NCI-H146 treated with DMSO at 0.1 percent for 48 hours (cell line): Measurements from ENCODE around the gene SMAP2.

Experiments used
- DNase-seq: peaks from one replicate; lab custom pipeline; 2025; ENCODE audit not compliant: unreplicated experiment; lab: John Stamatoyannopoulos, UW

SMAP2 gene

DNA sequence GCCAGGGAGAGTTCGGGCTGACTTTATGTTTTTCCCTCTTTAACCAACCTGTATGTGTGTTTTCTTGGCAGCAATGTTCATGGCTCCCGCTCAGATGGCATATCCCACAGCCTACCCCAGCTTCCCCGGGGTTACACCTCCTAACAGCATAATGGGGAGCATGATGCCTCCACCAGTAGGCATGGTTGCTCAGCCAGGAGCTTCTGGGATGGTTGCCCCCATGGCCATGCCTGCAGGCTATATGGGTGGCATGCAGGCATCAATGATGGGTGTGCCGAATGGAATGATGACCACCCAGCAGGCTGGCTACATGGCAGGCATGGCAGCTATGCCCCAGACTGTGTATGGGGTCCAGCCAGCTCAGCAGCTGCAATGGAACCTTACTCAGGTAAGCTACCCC lies 43.2 kb downstream of the SMAP2 start:
- DNase-seq, result no peak

DNA sequence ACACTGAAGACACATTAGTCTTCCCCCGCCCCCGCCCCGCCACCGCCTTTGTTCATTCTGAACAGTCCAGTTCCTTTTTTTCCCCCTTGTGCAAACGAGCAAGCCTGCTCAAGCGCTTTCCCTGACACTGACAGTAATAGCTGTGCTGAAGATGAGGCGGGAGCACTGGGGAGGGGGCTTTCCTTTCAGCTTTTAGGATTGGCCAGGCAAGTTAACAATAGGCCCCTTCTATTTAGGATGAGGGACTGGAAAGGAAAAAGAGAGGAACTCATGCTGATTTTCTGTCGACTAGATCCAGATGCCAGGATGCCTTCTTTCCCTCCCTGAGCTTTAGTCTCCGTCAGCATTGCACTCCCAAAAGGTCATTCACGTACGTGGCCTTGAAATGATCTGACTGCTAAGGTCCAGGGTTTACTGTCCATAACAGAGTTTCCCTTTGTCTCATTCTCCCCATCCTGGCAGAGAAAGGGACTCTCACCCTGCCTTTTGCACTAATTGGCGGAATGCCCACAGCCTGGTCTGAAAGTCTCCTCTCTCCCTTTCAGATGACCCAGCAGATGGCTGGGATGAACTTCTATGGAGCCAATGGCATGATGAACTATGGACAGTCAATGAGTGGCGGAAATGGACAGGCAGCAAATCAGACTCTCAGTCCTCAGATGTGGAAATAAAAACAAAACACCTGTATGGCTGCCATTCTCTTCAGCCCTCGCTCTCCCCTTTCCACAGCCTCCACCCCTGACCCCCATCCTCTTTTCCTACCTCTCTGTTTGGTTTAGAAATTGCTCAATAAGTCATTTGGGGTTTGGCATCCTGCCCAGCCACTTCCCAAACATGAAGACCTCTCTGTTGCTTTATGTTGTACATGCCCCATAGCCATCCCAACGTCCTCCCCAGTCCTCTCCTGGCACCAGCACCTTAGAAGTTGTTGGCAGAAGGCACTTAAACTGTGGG lies 48.2 kb downstream of the SMAP2 start:
- DNase-seq, result no peak

DNA sequence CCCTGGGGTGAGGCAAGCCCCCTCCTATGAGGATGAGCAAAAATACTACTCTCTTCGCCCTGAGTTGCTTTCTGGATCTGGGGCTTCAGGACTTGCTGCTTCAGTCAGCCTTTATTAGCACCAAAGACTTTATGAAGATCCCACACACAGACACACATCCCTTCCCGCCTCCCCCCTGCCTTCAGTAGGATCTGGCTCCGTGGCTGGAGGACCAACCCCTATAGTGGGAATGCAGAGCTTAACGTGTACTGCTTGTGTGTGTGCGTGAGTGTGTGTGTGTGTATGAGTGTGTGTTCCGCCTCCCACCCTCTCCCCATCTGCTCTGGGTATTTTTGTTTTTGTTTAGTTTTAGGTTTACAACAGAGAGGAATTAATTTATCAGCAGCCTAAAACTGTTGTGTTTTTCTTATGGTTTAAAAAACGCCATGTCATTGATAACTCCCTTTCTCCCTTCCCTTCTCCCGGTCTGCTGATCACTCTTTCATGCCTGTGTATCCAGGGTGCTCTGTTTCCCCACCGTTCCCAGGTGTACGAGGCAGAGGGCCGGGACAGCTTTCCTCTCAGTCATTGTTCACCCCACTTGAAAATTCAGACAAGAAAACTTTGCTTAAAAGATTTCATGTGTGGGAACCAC lies 49.2 kb downstream of the SMAP2 start:
- DNase-seq, result no peak

- no peak for DNase-seq
Observed at GRCh38 chr1:40423264-40423642, 49.7 kb downstream of the SMAP2 start.

DNA sequence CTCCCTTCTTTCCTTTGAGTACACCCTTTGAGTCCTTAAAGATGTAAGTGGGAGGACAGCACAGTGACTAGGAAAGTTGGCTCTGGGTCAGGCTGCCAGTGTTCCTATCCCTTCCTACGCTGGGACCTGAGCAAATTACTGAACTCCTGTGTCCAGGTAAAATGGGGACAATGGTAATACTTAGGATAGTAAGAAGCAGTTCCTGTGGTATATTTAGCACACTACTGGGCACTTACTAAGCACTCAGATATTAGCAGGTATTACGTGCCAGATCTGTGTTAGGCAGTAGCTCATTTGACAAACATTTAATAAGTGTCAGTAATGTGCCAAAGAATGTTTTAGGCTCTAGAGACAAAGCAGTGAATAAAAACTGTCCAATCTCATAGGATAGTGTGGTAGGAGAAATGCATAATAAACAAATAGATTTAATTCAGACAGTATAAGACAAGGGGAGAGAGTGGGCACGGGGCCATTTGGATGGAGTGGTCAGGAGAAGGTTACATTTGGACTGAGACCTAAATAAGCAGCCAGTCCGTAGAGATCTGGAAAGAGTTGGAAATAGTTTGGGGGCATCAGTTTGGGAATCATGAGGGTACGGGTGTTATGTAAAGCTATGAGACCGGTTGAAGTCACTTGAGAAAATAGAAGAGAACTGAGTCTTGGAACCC lies 50.6 kb downstream of the SMAP2 start:
- DNase-seq, result no peak

DNA sequence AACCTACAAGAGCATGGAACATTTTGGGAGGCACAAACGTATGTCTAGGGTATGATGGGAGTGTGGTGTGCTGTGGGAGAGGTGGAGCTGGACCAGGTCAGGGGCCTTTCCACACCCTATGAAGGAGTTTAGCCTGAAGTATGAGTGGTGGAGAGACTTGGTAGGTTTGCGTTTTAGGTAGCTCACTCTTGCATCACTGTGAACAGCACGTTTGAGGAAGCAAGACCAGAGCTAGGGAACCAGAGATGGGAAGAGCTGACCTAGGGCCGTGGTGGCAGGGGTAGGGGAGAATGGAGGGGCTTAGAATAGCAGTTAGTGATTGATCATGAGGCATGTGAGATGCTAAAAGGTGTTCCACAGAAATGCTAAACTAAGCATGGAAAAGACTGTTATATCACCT lies 51.7 kb downstream of the SMAP2 start:
- DNase-seq, result no peak

- no peak for DNase-seq
Observed at GRCh38 chr1:40431385-40431784, 57.9 kb downstream of the SMAP2 start.

DNA sequence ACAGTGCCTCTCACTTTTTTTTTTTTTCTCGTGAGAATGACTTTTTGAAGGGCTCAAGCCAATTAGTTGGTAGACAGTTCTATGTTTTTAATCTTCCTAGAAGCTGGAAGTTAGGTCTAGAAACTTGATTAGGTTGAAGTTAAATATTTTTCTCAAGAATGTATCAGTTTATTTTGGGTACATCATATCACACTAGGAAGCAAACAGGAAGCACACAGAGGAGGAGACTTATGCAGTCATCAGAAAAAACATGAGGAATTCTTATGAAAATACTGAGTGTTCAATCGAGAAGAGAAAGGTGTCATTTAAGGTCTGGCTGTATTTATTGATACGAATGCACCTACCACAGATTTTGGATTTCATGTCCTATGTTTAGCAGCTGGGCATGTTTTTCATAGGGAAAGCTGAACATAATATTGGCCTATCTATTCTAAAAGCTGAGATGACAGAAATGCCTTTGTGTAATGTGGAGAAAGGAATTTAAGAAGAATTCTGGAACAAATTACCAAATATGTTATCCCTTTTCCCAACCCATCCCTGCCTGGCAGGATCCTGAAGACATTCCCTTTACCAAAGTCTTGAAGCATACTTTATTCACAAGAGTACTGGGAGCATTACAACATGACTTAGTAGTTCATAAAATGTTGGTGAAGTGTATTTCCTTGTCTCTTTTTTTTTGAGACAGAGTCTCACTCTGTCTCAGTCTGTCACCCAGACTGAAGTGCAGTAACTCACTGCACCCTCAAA lies 59.3 kb downstream of the SMAP2 start:
- no peak for DNase-seq

DNA sequence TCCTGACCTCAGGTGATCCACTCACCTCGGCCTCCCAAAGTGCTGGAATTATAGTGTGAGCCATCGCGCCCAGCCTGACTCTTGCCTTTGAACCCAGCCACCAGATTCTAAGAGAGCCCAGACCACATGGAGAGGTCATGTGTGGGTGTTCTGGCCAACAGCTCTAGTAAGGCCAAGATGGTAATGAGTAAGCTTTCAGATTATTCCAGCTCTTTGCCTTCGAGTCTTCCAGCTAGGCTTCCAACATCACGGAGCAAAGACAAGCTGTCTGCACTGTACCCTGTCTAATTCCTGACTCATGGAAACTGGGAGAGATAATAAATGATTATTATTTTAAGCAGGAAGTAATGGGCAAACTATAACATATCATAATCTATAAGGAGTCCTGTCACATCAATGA lies 61.9 kb downstream of the SMAP2 start:
- no peak for DNase-seq

DNA sequence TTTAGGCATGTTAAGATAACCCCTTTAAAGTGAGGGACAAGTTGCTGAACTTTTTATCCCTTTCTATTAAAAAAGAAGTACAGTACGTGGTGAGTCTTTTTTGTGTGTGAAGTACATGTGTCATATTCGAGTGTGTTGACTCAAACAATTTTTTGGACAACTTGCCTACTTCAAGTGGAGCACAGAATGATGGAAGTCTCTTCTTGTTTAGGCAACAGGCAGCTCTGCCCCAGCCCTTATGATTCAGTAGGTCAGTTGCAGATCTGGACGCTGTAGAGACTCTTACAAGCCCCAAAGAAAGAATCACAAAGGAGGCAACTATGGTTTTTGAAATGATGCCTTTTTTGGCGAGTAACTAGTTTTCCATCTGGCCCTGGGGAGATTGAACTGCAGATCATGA lies 62.3 kb downstream of the SMAP2 start:
- no peak for DNase-seq

DNA sequence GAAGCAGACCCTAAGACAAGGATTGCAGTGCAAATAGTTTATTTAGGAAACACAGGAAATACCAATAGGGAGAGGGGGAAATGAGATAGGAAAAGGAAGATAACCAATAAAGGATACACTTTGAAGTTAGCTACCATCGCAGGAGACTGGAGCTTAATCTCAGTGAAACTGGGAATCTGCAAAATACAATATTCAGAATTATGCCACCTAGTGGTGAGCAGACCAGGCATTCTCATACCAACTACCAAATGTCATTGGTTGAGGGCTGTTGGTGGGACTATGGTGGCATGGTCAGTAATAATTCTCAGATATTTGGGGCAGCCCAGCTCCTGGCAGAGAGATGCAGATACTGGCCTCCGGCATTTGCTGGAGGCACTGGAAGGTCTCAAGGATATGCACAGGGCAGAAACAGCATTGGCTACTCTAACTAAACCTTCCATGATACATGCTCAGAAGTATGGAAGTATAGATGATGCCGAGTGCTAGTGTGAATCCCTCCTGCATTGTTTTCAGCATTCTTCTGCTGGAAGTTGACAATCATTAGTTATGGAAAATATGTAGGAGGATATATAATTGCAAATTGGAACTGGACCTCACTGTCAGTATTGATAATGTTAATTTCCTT lies 65.0 kb downstream of the SMAP2 start:
- DNase-seq, result no peak

DNA sequence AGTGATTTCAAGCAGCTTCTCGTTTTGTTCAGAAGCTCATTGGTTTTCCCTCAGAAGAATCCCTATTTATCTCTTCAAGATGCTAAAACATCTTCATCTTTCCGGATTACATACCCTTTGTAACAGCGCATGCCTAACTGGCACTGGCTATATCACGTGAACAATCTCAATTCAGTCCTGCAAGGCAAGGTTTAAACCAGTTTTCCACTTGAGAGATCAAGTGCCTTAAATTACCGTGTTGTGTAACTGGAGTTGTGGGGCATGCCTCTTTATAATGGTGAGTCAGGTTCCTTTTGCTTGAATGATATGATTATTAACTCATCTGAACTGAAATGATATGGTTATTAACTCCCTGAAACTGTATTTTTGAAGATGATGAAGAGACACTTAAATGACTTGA lies 65.7 kb downstream of the SMAP2 start:
- DNase-seq, result no peak

- peak; percentile 68 for DNase-seq
Observed at GRCh38 chr1:40449684-40450494, 76.4 kb downstream of the SMAP2 start, which contains the start of gene ZFP69B. Gene ZFP69B, plus strand, starts transcription at chr1:40450476. Its CDS starts 486 bp downstream, at chr1:40450962.

DNA sequence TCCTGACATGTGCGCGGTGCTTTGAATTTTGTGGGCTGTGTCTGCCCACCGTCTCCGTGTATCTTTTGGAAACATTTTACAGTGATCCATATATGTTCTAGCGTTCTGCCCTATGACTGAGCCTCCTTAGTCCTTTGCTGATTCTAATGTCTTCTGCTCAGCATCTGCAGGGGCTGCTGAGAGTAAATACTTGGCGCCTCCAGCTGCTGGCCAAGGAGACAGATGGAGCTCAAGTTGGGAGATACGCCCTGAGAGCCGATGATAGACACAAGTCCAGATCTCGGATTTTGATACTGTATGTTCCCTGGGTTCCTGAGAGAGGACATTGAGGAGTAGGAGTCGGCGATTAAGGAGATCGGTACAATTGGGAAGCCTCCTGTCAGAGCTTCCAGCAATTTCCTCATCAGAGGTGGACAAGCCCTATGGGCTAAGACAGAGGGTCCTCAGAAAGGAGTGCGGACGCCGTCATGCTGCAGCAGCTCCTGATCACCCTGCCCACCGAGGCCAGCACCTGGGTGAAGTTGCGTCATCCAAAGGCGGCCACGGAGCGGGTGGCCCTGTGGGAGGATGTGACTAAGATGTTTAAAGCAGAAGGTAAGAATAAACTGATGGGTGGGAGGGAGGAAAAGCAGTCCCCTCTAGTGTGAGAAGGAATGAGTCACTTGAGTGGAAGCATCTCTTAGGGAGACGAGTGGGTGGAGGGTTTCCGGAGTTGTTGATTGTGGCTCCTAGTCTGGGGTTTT lies 77.1 kb downstream of the SMAP2 start:
- peak; percentile 24 for DNase-seq

DNA sequence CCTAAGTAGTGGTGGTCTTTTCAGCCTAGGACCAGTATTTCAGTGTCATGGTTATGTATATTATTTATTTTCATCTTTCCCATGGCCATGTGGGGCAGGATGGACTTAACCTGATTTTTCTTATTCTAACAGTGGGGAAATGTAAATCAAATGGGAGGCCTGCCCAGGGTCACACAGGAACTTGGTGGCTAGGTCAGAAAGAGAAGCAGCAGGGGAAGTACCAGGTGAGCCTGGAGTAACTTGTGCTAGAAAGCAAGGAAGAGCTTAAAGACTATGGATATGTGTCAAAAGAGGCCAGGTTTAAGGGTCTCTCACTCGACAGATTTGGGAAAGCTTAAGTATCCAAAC lies 77.7 kb downstream of the SMAP2 start:
- no peak for DNase-seq

- DNase-seq, result no peak
Observed at GRCh38 chr1:40454873-40455272, 81.3 kb downstream of the SMAP2 start.

DNA sequence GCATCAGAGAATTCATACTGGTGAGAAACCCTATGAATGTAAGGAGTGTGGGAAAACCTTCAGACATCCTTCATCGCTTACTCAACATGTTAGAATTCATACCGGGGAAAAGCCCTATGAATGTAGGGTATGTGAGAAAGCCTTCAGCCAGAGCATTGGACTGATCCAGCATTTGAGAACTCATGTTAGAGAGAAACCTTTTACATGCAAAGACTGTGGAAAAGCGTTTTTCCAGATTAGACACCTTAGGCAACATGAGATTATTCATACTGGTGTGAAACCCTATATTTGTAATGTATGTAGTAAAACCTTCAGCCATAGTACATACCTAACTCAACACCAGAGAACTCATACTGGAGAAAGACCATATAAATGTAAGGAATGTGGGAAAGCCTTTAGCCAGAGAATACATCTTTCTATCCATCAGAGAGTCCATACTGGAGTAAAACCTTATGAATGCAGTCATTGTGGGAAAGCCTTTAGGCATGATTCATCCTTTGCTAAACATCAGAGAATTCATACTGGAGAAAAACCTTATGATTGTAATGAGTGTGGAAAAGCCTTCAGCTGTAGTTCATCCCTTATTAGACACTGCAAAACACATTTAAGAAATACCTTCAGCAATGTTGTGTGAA lies 89.5 kb downstream of the SMAP2 start:
- no peak for DNase-seq

DNA sequence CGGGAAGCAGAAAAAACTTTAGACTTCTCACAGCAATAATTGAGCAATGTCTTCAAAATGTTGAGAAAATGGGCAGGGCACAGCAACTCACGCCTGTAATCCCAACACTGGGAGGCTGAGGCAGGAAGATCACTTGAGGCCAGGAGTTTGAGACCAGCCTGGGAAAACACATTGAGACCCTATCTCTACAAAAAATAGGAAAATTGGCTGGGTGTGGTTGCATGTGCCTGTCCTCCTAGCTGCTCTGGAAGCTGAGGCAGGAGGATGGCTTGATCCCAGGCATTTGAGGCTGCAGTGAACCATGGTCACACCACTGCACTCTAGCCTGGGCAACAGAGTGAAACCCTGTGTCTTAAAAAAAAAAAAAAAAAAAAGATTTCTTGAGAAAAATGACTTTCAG lies 95.8 kb downstream of the SMAP2 start:
- DNase-seq, result no peak
